ENCODE results near the gene MRPL54.
"Not testable (repeated sequence)": the region's sequence is repeated elsewhere in the genome, so short reads cannot be mapped to it uniquely, and the experiment has no call there.

Gene MRPL54

DNA sequence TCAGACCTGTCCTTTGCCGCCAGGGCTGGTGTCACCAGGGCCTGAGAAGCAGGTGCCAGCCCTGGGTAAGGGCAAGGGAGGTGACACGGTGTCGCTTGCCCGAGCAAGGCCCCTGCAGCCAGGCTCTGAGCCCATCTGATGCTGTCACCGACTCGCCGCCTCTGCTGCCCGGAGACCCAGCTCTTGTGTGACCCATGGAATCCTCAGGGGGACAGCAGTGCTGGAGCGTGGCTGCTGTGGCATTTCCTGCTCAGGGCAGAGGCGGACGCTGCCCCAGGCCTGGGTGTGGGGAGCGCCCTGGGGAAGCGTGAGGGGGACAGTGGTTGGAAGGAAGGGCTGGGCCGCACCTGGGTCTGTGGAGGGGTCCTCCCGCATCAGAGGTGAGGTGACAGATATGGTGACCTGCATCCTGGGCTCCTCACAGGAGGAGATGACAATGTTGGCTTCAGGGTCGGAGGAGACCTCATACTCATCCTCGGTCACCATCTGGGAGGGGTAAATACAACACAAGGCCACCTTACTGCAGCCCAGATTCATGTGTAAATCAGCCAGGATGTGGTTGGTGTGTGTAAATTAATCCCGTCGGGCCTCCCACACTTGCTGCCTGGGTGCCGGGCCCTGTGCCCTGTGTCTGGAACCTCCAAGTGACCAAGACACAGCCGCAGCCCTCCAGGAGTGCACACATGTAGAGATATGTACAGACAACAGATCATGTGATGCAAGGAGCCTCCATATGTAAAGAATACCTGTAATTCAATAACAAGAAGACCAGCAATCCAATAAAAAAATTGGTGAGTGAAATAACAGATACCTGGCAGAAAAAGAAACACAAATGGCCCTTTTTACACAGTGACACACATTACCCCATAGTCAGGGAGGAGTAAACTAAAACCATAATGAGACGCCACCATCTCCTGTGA lies 51.3 kb downstream of the MRPL54 start:
- FAIRE-seq: no peak

DNA sequence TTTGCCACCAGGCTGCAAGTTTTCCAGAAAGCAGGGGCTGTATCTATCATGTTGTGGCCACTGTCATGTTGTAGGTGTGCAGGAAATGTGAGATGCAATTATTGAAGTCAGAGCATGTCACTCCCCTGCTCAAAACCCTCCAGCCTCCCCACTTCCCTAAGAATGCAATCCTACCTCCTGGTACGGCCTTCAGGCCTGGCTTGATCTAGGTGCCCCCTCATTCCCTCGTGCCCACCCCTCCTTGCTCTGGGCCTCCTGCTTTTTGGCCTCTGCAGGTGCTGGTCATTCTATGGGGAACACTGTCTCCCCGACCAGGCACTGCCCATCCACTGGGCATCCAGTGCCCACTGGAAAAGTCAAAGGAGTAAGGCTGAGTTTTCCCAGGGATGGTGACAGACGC lies 52.2 kb downstream of the MRPL54 start:
- FAIRE-seq: no peak

DNA sequence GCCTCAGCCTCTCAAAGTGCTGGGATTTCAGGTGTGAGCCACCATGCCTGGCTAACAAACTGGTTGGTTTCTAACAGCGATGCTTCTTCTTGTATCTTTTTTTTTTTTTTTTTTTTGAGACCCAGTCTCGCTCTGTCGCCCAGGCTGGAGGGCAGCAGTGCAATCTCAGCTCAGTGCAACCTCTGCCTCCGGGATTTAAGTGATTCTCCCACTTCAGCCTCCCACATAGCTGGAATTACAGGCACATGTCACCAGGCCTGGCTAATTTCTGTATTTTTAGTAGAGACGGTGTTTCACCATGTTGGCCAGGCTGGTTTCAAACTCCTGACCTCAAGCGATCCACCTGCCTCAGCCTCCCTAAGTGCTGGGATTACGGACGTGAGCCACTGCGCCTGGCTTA lies 53.7 kb downstream of the MRPL54 start:
- FAIRE-seq: not testable (repeated sequence)

DNA sequence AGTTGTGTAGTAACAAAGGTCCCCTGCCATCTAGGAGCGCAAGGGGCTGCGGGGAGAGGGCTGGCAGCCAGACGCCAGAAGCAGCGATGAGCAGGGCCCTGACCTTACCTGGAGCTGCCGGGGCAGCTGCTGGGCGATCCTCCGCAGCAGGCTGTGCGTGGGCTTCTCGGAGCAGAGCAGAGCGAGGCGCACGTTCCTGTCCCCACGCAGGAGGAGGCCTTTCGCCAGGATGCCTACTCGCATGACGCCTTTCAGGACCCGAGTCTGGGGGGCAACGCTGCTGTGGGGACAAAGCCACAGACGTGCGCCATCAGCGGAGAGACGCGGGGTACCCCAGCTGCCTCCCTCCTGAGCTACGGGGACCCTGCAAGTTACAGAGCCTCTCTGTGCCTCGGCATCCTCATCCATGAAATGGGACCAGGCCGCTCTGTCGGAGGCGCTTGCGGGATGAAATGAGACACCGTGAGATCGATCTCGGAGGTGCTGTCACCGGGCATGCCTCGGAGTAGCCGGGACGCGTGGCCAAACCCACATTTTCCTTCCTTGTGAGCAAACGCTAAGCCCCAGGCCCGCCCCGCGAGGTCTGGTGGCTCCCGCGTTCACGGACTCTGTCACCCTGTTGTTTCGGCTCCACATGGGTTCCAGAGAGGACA lies 54.2 kb downstream of the MRPL54 start:
- FAIRE-seq: no peak
